ENCODE data around the gene GPX2. TPM values are rescaled to one million over a fixed set of nuclear protein-coding genes. Genes with fewer than 3 reads are reported as not detected.

Gene GPX2
- total RNA-seq, 1 experiment from 2014 or later: 323 TPM

DNA sequence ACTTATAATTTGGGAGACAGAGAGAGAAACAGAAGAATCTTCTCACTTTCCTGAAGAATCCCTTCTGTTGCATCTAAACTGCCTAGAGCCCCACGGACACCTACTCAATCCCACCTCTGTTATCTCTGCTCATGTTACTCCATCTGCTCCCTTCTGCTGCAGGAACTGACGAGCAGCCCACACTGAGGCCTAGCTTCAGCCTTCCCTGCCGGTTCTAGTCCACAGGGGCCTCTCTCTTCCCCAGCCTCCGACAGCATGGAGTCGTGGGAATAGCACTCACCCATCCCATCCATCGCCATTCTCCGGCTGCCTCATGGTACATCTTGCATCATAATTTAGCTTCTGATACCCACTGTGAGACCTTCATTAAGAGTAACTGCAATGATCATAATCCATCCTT, 25.6 kb upstream of the GPX2 start:
- TF ChIP-seq, protein P1, sequence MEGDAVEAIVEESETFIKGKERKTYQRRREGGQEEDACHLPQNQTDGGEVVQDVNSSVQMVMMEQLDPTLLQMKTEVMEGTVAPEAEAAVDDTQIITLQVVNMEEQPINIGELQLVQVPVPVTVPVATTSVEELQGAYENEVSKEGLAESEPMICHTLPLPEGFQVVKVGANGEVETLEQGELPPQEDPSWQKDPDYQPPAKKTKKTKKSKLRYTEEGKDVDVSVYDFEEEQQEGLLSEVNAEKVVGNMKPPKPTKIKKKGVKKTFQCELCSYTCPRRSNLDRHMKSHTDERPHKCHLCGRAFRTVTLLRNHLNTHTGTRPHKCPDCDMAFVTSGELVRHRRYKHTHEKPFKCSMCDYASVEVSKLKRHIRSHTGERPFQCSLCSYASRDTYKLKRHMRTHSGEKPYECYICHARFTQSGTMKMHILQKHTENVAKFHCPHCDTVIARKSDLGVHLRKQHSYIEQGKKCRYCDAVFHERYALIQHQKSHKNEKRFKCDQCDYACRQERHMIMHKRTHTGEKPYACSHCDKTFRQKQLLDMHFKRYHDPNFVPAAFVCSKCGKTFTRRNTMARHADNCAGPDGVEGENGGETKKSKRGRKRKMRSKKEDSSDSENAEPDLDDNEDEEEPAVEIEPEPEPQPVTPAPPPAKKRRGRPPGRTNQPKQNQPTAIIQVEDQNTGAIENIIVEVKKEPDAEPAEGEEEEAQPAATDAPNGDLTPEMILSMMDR (conservative IDR thresholded peaks at IDR 0.05): no peak
- no peak for TF ChIP-seq EZH2 (IDR thresholded peaks at IDR 0.05; ENCODE audit: low read depth)
- H3K36me3 ChIP-seq (ENCODE audit: low read depth): peaks cover 12% of the 10 kb centered on the region; the same call in 1 of the 2 replicates
- no peaks in the 10 kb centered on the region for H3K9me3 ChIP-seq (ENCODE audit: insufficient read depth, low read depth)
- H3K4me2 ChIP-seq: peak overlapping the region; percentile 76
- H3K27me3 ChIP-seq (ENCODE audit: insufficient read depth, low read depth): no peaks in the 10 kb centered on the region
- no peak overlapping the region for H3K4me3 ChIP-seq
- H3K27ac ChIP-seq: peak overlapping the region; percentile 50
- no TSS peak for BruUV-seq (replicated peaks)
- peaks cover 76% of the 10 kb centered on the region for H3K4me1 ChIP-seq (replicated peaks; ENCODE audit: insufficient read depth)
- peaks cover 84% of the 10 kb centered on the region for H3K79me2 ChIP-seq (ENCODE audit: low read depth)
- H3K9me2 ChIP-seq (ENCODE audit: insufficient read depth): no peaks in the 10 kb centered on the region
- ChIA-PET POLR2A (ENCODE audit: unreplicated experiment) (interaction anchor here (0.7 kb wide), 1 partner anchor 25 kb away, joined by 5 read pairs; no protein-coding TSS in a partner anchor), CTCF (interaction anchor here (1.4 kb wide), 1 partner anchor 52 kb away, joined by 4 read pairs; no protein-coding TSS in a partner anchor)
- peaks cover 46% of the 10 kb centered on the region for H3F3A ChIP-seq (ENCODE audit: insufficient read depth, low read depth)
- H2AFZ ChIP-seq: no peak overlapping the region
- no peaks in the 10 kb centered on the region for H4K20me1 ChIP-seq (ENCODE audit: insufficient read depth)
- intact Hi-C loops (cut with micrococcal nuclease; ENCODE audit: unreplicated experiment): no loop called here
- no peak for DNase-seq

DNA sequence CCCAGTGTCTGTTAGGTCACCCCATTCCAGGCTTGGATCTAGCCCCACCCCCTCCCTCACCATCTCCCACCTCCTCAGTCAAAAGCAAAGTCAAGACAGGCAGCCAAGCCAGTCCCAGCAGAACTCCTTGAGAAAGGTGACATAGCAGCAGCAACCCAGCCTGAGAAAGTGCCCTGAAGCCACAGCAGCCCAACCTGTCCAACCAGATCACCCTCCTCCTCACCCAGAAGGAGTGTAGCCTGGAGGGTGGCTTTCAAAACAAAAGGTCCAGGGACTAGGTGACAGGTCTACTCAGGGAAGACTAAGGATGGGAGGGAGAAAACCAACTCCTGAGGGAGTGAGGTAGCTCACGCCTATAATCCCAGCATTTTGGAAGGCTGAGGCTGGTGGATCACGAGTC, 24.4 kb upstream of the GPX2 start:
- Histone ChIP-seq H3F3A (ENCODE audit: insufficient read depth, low read depth) (peaks cover 45% of the 10 kb centered on the region), H3K9me3 (ENCODE audit: insufficient read depth, low read depth) (no peaks in the 10 kb centered on the region), H2AFZ (no peak overlapping the region), H3K4me3 (peak overlapping the region; percentile 38; the same call in 1 of the 2 replicates), H4K20me1 (ENCODE audit: insufficient read depth) (no peaks in the 10 kb centered on the region), H3K79me2 (ENCODE audit: low read depth) (peaks cover 88% of the 10 kb centered on the region), H3K27me3 (ENCODE audit: insufficient read depth, low read depth) (no peaks in the 10 kb centered on the region), H3K36me3 (ENCODE audit: low read depth) (peaks cover 17% of the 10 kb centered on the region), H3K4me1 (replicated peaks; ENCODE audit: insufficient read depth) (peaks cover 77% of the 10 kb centered on the region), H3K27ac (peak overlapping the region; percentile 88), H3K9me2 (ENCODE audit: insufficient read depth) (no peaks in the 10 kb centered on the region), H3K4me2 (peak overlapping the region; percentile 82)
- BruUV-seq (replicated peaks): no TSS peak
- no peak for TF ChIP-seq EZH2 (IDR thresholded peaks at IDR 0.05; ENCODE audit: low read depth)
- TF ChIP-seq, protein P1 (conservative IDR thresholded peaks at IDR 0.05): no peak
- DNase-seq: peak; percentile 93 to 99
- CTCF ChIA-PET: interaction anchor here (1.1 kb wide), 1 partner anchor 207 kb away, joined by 5 read pairs; no protein-coding TSS in a partner anchor
- intact Hi-C loops (cut with micrococcal nuclease; ENCODE audit: unreplicated experiment): loop anchor here (1.0 to 2.0 kb wide), 3 partner anchors 25 to 529 kb away; partner anchors contain the start of genes CHURC1 and GPX2
- POLR2A ChIA-PET (ENCODE audit: unreplicated experiment): no interaction called here

DNA sequence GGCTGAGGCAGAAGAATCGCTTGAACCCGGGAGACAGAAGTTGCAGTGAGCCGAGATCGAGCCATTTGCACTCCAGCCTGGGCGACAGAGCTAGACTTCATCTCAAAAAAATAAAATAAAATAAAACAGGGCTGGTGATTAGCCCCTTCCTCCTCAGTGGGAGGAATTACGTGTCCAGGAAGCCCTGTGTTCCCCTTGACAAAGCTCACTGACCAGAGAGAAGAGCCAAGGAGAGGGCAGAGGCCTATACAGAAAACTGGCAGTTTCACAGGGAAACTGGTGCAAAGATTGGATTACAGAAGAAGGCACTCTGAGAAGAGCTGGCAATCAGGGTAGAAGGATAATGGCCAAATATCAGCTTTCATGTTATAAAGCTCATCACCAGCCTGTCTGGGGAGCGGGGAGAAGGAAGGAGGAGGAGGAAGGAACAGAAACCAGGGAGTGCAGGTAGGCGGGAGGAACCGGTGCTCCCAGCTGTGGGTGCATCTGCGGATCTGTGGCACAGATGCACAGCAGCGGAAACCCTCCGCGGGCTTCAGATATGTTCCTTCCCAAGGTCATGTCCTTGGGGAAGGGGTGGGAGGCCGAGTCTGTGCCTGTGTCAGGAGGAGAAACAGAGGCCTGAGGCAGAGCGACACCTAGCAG, 22.9 kb upstream of the GPX2 start:
- H3K4me2 ChIP-seq: peak overlapping the region; percentile 52
- no peak for DNase-seq

More for the DNA sequence above, 22.9 kb upstream of the GPX2 start:
- intact Hi-C loops (cut with micrococcal nuclease; ENCODE audit: unreplicated experiment): no loop called here
- Histone ChIP-seq H3K27ac (peak overlapping the region; percentile 88), H3K36me3 (ENCODE audit: low read depth) (peaks cover 18% of the 10 kb centered on the region), H3K79me2 (ENCODE audit: low read depth) (peaks cover 90% of the 10 kb centered on the region), H3K4me3 (no peak overlapping the region), H2AFZ (no peak overlapping the region), H4K20me1 (ENCODE audit: insufficient read depth) (0 out of 2 replicates have a peak, but pooled peaks cover under 1% of the 10 kb centered on the region), H3K9me2 (ENCODE audit: insufficient read depth) (no peaks in the 10 kb centered on the region), H3K4me1 (replicated peaks; ENCODE audit: insufficient read depth) (peaks cover 89% of the 10 kb centered on the region), H3K27me3 (ENCODE audit: insufficient read depth, low read depth) (no peaks in the 10 kb centered on the region), H3F3A (ENCODE audit: insufficient read depth, low read depth) (peaks cover 44% of the 10 kb centered on the region), H3K9me3 (ENCODE audit: insufficient read depth, low read depth) (no peaks in the 10 kb centered on the region)
- POLR2A ChIA-PET (ENCODE audit: unreplicated experiment): interaction anchor here (0.5 to 1.2 kb wide), 2 partner anchors 9 to 69 kb away, joined by 3 to 12 read pairs; no protein-coding TSS in a partner anchor
- TF ChIP-seq, protein P1 (conservative IDR thresholded peaks at IDR 0.05): no peak
- no peak for TF ChIP-seq EZH2 (IDR thresholded peaks at IDR 0.05; ENCODE audit: low read depth)
- CTCF ChIA-PET: interaction anchor here (0.5 to 1.1 kb wide), 2 partner anchors 11 to 206 kb away, joined by 5 read pairs; no protein-coding TSS in a partner anchor
- BruUV-seq (replicated peaks): no TSS peak
